Memory B cell (primary cell): ENCODE data around the gene TMEM31.
A peak's percentile ranks its signal among the peaks of the same experiment; 100 is the strongest.

Experiments used
- ATAC-seq: fragments of 150-1000 bp; cut with Tn5 transposase; 2 replicates; pipeline ENCODE4 v1.10.0; 2021; ENCODE audit warnings: low read depth, mild to moderate bottlenecking, moderate library complexity
- DNase-seq, 2 donors: peaks; one replicate each; pipeline ENCODE4 v3.0.0; 2022; ENCODE audit warnings: low spot score in 2 of 2
- H3K27ac Mint-ChIP-seq: one replicate; pipeline ENCODE4 v1.8.0; 2022; ENCODE audit warnings: mild to moderate bottlenecking, moderate library complexity, mixed read lengths
- H3K27me3 Mint-ChIP-seq: one replicate; pipeline ENCODE4 v1.8.0; 2022; ENCODE audit warnings: mixed read lengths
- H3K36me3 Mint-ChIP-seq: one replicate; pipeline ENCODE4 v1.8.0; 2022; ENCODE audit warnings: mild to moderate bottlenecking, mixed read lengths
- H3K4me1 Mint-ChIP-seq: one replicate; pipeline ENCODE4 v1.8.0; 2022; ENCODE audit warnings: mixed read lengths
- H3K4me3 Mint-ChIP-seq: one replicate; pipeline ENCODE4 v1.8.0; 2022; ENCODE audit warnings: mild to moderate bottlenecking, moderate library complexity, mixed read lengths
- H3K9me3 Mint-ChIP-seq: one replicate; pipeline ENCODE4 v1.8.0; 2022; ENCODE audit warnings: mixed read lengths

The TMEM31 gene

DNA sequence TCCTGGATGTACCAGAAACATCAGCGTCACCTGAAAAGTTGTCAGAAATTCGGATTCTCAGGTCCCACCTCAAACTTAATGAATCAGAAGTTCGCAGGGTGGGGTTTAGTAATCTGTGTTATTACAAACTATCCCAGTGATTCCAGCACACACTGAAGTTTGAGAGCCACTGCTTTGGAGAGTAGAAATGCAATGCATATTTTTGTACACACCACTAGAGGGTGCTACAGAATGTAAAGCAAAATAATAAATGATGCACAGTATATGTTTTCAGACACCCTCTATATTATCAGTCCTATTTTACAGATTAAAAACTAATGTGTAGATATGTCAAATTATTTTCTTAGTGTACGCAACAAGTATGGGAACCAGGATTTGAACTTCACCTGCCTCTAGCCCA is 21.8 kb upstream of the TMEM31 start:
- no peaks in the 10 kb centered on the region for H3K27me3 Mint-ChIP-seq
- H3K27ac Mint-ChIP-seq, result no peak overlapping the region
- H3K4me1 Mint-ChIP-seq, result no peaks in the 10 kb centered on the region
- ATAC-seq (no peak), DNase-seq (no peak)
- no peaks in the 10 kb centered on the region for H3K9me3 Mint-ChIP-seq
- H3K36me3 Mint-ChIP-seq, result peaks cover under 1% of the 10 kb centered on the region
- peak overlapping the region; percentile 32 for H3K4me3 Mint-ChIP-seq

DNA sequence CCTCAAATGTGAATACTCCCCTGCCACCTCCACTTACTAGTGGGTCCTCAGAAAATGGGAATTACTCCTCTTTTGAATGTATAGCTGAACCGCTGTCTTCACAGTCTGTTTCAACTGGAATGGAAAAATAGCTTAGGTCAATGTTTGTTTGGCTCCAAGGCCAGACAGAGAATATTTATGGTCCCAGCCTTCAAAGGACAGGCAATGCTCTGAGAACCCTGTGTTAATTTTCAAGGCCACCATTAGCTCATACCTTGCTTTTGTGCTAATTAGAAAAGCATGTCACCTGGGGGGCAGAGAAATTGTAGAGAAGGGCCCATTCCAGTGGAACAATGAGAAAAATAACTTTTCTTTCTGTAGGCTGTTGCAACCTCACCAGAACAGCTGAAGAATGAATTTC is 19.6 kb upstream of the TMEM31 start:
- Mint-ChIP-seq H3K9me3 (no peaks in the 10 kb centered on the region), H3K4me3 (no peak overlapping the region), H3K36me3 (no peaks in the 10 kb centered on the region)

DNA sequence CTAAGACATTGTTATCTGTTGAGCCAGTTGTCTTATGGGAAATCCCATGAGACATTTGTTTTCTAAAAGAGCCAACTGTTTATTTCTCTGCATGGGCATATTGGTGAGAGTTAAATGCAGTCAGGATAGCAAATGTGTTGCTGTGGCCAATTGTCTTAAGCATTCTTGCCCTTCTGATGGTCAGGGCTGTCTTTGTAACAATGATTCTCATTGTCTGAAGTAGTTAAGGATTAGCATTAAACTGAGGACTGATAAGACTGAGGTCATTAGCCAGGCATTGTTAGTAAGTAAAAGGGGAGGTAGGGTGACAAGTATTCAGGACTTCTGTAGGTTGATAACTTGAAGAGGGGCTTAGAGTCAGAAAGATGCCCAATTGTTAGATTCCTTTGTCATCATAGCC is 13.0 kb upstream of the TMEM31 start:
- no peak for DNase-seq
- peaks cover 5% of the 10 kb centered on the region for H3K27me3 Mint-ChIP-seq
- no peaks in the 10 kb centered on the region for H3K4me1 Mint-ChIP-seq
- ATAC-seq, result no peak
- H3K4me3 Mint-ChIP-seq, result no peak overlapping the region
- peaks cover 2% of the 10 kb centered on the region for H3K9me3 Mint-ChIP-seq
- H3K36me3 Mint-ChIP-seq, result peaks cover 3% of the 10 kb centered on the region
- no peak overlapping the region for H3K27ac Mint-ChIP-seq

More for the DNA sequence above, 19.6 kb upstream of the TMEM31 start:
- no peak for ATAC-seq
- Mint-ChIP-seq H3K27ac (no peak overlapping the region), H3K4me1 (no peaks in the 10 kb centered on the region), H3K27me3 (no peaks in the 10 kb centered on the region)
- DNase-seq, result no peak

DNA sequence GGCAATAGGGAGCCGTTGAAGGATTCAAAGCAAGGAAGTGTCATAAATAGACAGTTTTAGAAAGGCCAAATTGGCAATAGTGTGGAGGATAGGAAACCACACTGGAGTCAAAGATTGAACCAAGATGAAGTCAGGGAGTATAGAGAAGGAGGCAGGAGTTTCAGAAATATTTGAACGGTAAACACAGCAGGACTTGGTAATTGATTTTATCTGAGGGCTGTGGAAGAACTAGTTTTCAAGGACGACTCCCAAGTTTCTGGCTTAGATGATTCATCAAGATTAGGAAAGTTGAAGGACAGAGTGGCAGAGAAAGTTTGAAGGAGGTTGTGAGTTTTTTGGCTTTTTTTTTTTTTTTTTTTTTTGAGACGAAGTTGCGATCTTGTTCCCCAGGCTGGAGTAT is 11.5 kb upstream of the TMEM31 start:
- H3K4me1 Mint-ChIP-seq, result no peaks in the 10 kb centered on the region
- no peak overlapping the region for H3K4me3 Mint-ChIP-seq
- DNase-seq (no peak), ATAC-seq (no peak)
- H3K27me3 Mint-ChIP-seq, result peaks cover 5% of the 10 kb centered on the region
- peaks cover 2% of the 10 kb centered on the region for H3K9me3 Mint-ChIP-seq
- H3K36me3 Mint-ChIP-seq, result peaks cover 3% of the 10 kb centered on the region
- no peak overlapping the region for H3K27ac Mint-ChIP-seq

DNA sequence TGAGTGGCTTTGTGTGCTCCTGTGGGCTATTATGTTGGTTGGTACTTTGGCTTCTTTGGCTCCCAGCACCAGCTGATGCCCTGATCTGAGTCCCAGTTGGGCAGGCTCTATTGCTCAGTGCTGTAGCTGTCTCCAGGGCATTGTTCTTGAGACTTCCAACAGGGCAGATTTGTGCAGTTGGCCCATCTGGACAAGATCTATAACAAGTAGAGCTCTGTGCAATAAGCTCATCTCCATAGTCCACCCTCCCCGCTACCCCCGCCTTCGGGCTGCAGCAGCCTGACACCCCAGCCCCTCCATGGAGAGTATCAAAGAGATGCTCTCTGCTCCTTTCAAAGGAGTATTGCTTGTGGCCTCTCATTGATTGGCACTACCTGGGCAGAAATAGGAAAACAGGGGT is 5.8 kb upstream of the TMEM31 start:
- Mint-ChIP-seq H3K27ac (no peak overlapping the region), H3K9me3 (peaks cover under 1% of the 10 kb centered on the region), H3K27me3 (peaks cover 1% of the 10 kb centered on the region), H3K4me3 (no peak overlapping the region), H3K4me1 (no peaks in the 10 kb centered on the region), H3K36me3 (no peaks in the 10 kb centered on the region)
- DNase-seq (no peak), ATAC-seq (no peak)

DNA sequence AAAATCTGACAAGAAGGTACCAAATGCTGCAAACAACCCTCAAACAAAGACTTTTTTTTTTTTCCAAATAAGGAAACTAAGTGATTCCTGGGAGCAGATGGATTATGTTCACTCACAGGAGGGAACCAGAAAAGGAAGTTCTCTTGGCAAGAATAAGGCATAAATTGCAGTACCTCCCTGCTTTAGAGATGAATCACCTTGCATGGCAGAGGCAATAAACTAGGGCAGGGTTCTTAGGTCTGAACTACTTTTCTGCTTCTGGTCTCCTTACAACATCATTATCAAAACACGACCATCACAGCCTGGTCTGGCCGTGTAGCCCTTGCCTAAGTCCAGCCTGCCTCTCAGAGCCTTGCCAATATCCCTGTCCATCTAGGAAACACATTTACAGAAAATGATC is 6.3 kb downstream of the TMEM31 start:
- Mint-ChIP-seq H3K4me3 (no peak overlapping the region), H3K9me3 (no peaks in the 10 kb centered on the region), H3K4me1 (no peaks in the 10 kb centered on the region), H3K27ac (no peak overlapping the region), H3K27me3 (no peaks in the 10 kb centered on the region), H3K36me3 (no peaks in the 10 kb centered on the region)
- ATAC-seq, result no peak
- no peak for DNase-seq

DNA sequence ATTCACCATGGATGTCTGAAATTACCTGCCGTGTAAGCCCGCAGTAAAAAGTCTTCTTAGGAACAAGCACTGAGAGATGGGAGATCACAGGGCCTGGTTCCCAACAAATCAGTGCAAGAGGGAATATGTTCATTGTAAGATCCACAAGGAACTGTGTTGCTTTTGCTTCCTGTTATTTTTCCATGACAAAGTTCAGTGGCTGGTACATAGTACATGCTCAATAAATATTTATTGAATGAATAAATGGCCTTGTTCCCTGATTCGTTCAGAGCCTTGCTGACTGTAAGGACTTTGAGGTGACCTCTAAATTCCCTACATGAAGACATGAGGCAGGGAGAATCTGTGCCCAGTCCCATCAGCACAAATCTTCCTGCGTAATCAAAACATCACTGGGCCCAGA is 7.4 kb downstream of the TMEM31 start:
- no peaks in the 10 kb centered on the region for H3K4me1 Mint-ChIP-seq
- no peak overlapping the region for H3K27ac Mint-ChIP-seq
- no peak overlapping the region for H3K4me3 Mint-ChIP-seq
- DNase-seq, result no peak
- H3K9me3 Mint-ChIP-seq, result no peaks in the 10 kb centered on the region
- H3K36me3 Mint-ChIP-seq, result no peaks in the 10 kb centered on the region
- H3K27me3 Mint-ChIP-seq, result no peaks in the 10 kb centered on the region
- no peak for ATAC-seq

DNA sequence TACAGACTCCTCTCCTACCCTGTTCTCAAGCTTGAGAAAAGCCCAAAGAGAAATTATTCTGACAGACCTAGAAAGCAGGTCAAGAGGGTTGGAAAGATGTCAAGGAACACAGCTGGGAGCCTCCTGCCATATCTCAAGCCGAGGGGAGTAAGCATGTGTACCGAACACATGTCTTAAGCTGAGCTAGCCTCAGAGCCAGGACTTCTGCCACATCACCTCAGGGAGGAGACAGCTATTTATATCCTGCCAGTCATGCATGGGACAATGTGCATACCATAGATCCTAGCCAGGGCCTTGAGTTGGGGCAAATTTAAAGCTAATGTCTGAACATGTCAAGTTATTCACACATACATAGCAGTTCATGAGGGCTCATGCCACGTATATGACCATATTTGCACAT is 11.8 kb downstream of the TMEM31 start:
- no peak for DNase-seq
- no peak overlapping the region for H3K4me3 Mint-ChIP-seq

DNA sequence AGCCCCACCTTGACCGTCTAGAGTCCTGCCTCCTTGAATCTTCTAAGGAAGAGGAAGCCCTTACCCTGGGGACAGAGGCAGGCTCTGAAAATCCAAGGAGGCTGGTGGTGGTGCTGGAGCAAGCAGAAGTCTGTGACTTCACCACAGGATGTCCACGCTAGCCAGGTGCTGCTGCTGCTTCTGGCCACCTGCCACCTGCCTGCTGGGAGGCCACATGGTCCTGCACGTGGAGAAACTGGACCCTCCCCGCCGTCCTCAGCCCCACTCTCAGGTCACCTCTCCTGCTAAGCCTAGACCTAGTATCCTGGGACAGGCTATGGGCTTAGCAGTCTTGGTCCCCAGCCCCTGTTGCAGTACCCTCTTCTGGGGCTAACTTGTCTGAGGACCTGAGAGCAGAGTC is 15.8 kb downstream of the TMEM31 start:
- ATAC-seq (no peak), DNase-seq (no peak)
- H3K9me3 Mint-ChIP-seq, result no peaks in the 10 kb centered on the region
- peaks cover 8% of the 10 kb centered on the region for H3K27me3 Mint-ChIP-seq
- no peaks in the 10 kb centered on the region for H3K36me3 Mint-ChIP-seq
- no peak overlapping the region for H3K27ac Mint-ChIP-seq
- H3K4me3 Mint-ChIP-seq, result no peak overlapping the region
- peaks cover 10% of the 10 kb centered on the region for H3K4me1 Mint-ChIP-seq

More for the DNA sequence above, 11.8 kb downstream of the TMEM31 start:
- H3K36me3 Mint-ChIP-seq, result no peaks in the 10 kb centered on the region
- no peaks in the 10 kb centered on the region for H3K4me1 Mint-ChIP-seq
- H3K27me3 Mint-ChIP-seq, result no peaks in the 10 kb centered on the region
- ATAC-seq, result no peak
- H3K9me3 Mint-ChIP-seq, result no peaks in the 10 kb centered on the region
- H3K27ac Mint-ChIP-seq, result no peak overlapping the region

DNA sequence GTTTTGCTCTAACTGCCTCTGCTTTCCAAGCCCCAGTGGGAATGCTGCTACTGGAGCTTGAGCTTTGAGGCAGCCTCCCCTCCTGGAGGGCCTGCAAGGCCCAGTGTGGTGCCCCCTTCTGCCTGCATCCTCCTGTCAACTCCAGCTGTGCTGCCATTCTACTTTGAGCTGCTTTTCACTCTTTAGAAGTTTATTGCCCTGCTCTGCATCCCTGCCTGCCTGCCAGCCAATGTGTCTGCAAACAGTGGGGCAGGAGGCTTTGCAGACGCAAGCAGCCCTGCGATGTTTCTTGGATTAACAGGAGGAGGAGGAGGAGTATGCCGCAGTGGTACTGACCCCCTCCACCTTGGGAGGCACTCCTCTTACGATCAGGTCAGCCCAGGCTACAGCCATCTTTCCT is 16.4 kb downstream of the TMEM31 start:
- Mint-ChIP-seq H3K27ac (no peak overlapping the region), H3K4me1 (peaks cover 10% of the 10 kb centered on the region), H3K9me3 (no peaks in the 10 kb centered on the region), H3K36me3 (no peaks in the 10 kb centered on the region), H3K4me3 (no peak overlapping the region), H3K27me3 (peaks cover 8% of the 10 kb centered on the region)
- ATAC-seq, result no peak
- no peak for DNase-seq

DNA sequence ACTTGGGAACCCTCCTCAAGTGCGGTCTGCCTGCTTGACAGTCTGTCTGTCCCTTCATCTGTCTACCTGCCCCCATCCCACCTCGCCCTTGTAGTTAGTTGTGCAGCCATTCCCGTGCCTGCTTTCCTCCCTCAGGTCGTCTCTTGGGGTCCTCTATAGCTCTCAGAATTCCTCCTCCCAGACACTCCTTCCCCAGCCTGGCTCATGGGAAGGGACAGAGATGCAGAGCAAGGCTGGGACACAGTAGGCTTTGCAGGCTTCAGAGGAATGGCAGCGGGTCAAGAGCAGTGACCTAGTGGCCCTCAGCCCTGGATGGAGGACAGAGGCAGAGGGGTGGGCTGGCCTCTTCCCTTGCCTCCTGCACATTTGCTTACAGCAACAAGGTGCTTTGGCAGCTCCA is 18.3 kb downstream of the TMEM31 start:
- Mint-ChIP-seq H3K4me1 (peaks cover 10% of the 10 kb centered on the region), H3K9me3 (no peaks in the 10 kb centered on the region), H3K27ac (no peak overlapping the region), H3K36me3 (no peaks in the 10 kb centered on the region), H3K27me3 (peaks cover 8% of the 10 kb centered on the region), H3K4me3 (no peak overlapping the region)
- ATAC-seq (no peak), DNase-seq (no peak)

DNA sequence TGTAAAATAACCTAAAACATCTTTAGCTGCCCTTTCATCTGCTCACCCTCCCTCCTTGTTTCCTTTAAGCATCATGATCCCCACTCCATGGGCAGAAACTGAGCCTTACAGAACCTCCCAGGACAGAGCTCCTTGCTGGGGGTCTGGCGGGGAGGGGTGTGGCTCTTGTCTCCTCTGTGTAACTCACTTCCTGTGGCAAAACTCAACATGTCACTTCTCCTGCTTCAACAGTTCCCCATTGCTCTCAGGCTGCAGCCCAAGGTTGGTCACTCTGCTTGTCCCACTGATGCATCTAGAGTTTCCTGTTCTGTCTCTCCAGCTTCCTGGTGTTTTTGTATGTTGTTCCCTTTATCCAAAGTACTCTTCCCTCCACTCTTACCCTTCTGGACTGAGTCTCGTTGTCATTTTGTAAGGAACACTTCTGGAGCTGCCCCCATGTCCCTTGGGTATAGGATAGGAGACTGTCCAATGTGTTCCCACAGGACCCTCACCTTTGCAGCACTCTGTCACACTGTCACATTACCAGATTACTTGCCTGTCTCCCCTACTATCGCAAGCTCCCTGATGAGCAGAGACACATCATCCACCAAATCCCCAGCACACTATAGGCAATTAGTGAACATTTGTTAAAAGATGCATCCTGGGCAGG is 19.6 kb downstream of the TMEM31 start:
- H3K27ac Mint-ChIP-seq, result no peak overlapping the region
- DNase-seq, result no peak
- H3K4me1 Mint-ChIP-seq, result peaks cover 10% of the 10 kb centered on the region
- H3K27me3 Mint-ChIP-seq, result peaks cover 8% of the 10 kb centered on the region
- no peaks in the 10 kb centered on the region for H3K9me3 Mint-ChIP-seq
- H3K36me3 Mint-ChIP-seq, result no peaks in the 10 kb centered on the region
- no peak for ATAC-seq
- no peak overlapping the region for H3K4me3 Mint-ChIP-seq

DNA sequence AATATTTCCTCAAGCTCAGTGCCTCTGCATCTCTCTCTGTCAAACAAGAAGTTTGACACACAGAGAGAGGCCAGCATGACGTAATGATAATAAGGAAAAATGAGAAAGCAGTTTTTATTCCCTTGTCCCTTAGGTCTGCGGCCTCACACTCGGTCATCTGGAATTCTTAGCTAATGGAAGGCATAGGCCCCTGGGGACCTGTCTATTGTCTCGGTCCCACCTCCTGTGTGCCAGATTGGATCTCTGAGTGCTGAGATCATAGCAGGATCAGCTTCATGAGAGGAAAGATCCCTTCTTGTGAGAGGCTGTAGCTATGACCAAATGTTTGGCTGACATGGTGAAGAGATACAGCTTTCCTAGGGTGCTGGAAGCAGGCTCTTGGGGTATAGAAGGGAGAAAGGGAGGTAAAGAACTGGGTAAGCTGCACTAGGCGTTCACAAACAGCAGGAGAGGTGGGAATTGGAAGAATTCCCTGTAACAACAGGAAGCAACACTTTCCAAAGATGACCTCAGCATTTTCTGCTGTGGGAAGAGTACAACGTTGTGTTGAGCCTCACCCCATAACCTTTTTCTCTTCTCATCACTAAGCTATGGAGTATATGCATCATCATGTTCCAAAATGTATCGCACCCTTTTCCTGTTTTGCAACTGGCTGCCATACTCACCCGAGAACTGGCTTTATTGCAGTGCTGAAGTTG is 20.2 kb downstream of the TMEM31 start:
- DNase-seq, result no peak
- H3K4me1 Mint-ChIP-seq, result peaks cover 10% of the 10 kb centered on the region
- no peaks in the 10 kb centered on the region for H3K9me3 Mint-ChIP-seq
- peaks cover 8% of the 10 kb centered on the region for H3K27me3 Mint-ChIP-seq
- H3K27ac Mint-ChIP-seq, result no peak overlapping the region
- no peaks in the 10 kb centered on the region for H3K36me3 Mint-ChIP-seq
- no peak overlapping the region for H3K4me3 Mint-ChIP-seq
- no peak for ATAC-seq

DNA sequence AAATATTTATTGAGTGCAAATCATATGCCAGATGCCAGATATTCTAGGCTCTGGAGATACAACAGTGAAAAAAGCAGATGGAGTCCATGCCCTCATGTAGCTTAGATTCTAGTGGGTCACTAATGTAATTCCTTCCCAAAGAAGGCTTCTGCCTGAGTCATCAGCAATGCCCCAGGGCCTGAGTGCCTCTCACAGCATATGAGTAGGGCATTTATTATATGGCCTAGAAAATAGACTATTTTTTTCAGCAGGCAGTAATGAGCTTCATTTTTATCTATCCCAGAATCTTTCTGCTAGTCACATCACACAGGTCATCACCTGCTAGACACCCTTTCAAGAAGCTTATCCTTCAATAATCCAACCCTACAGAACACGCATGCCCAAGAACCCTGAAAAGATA is 22.3 kb downstream of the TMEM31 start:
- H3K27ac Mint-ChIP-seq, result no peak overlapping the region
- H3K27me3 Mint-ChIP-seq, result peaks cover 8% of the 10 kb centered on the region
- ATAC-seq (no peak), DNase-seq (no peak)
- no peaks in the 10 kb centered on the region for H3K36me3 Mint-ChIP-seq
- H3K9me3 Mint-ChIP-seq, result no peaks in the 10 kb centered on the region
- no peak overlapping the region for H3K4me3 Mint-ChIP-seq
- H3K4me1 Mint-ChIP-seq, result peaks cover 10% of the 10 kb centered on the region
